IMR-90 (cell line): Measurements from ENCODE around the gene H2BK1. TPM values are rescaled to one million over a fixed set of nuclear protein-coding genes. Genes with fewer than 3 reads are reported as not detected.

ENCODE experiments used
- ATAC-seq: fragments of 200-7000 bp; cut with Tn5 transposase; 2 replicates; pipeline ENCODE4 v1.9.1; 2020; ENCODE audit warnings: low read depth, mild to moderate bottlenecking, moderate library complexity
- BruUV-seq: library from RNA; stranded (reverse); fragments of 400-500 nt; replicated peaks from 2 replicates; lab custom pipeline; 2021; lab: Mats Ljungman, UMichigan
- CTCF ChIA-PET: fragments of 300-600 bp; formaldehyde crosslinking; extraction: SDS; loops from one replicate; lab custom pipeline; 2021; ENCODE audit warnings: antibody characterized with exemption; lab: Yijun Ruan, JAX
- POLR2A ChIA-PET: fragments of 300-600 bp; sonication (Branson Sonifier 250); formaldehyde crosslinking; loops from one replicate; lab custom pipeline; 2022; ENCODE audit warnings: antibody characterized with exemption; ENCODE audit not compliant: unreplicated experiment; lab: Charles Lee
- DNase-seq: peaks from one replicate; pipeline ENCODE4 v3.0.0; 2013
- H2AFZ ChIP-seq: replicated peaks from 2 replicates; pipeline ENCODE3; 2013; ENCODE audit warnings: low read length, mild to moderate bottlenecking; ENCODE audit not compliant: poor library complexity
- H2AK5ac ChIP-seq: 2 replicates; pipeline ENCODE4 v1.6.1; 2013; ENCODE audit warnings: low read depth, low read length, inconsistent platforms
- H2AK9ac ChIP-seq: replicated peaks from 2 replicates; pipeline ENCODE3; 2013; ENCODE audit warnings: mild to moderate bottlenecking, low read depth, low read length, moderate library complexity; ENCODE audit not compliant: poor library complexity
- H2BK120ac ChIP-seq: 2 replicates; pipeline ENCODE4 v1.6.1; 2013; ENCODE audit warnings: low read depth, low read length, inconsistent platforms
- H2BK15ac ChIP-seq: 3 replicates; pipeline ENCODE4 v1.6.1; 2013; ENCODE audit warnings: low read depth, low read length, inconsistent platforms
- H2BK20ac ChIP-seq: 2 replicates; pipeline ENCODE4 v1.6.1; 2013; ENCODE audit warnings: low read depth, mild to moderate bottlenecking, inconsistent platforms, low read length, moderate library complexity
- H2BK5ac ChIP-seq: 2 replicates; pipeline ENCODE4 v1.6.1; 2013; ENCODE audit warnings: mild to moderate bottlenecking, low read depth, low read length, inconsistent platforms; ENCODE audit not compliant: poor library complexity, severe bottlenecking
- H3K14ac ChIP-seq: replicated peaks from 2 replicates; pipeline ENCODE4 v1.6.1; 2013; ENCODE audit warnings: low read depth, low read length, inconsistent platforms
- H3K18ac ChIP-seq: 2 replicates; pipeline ENCODE4 v1.6.1; 2013; ENCODE audit warnings: low read depth, low read length, control low read depth
- H3K23ac ChIP-seq: 2 replicates; pipeline ENCODE4 v1.6.1; 2013; ENCODE audit warnings: low read depth, low read length, inconsistent platforms
- H3K27ac ChIP-seq: 2 replicates; pipeline ENCODE4 v1.5.1; 2013; ENCODE audit warnings: mild to moderate bottlenecking, control low read depth, low read length; ENCODE audit not compliant: insufficient read depth
- H3K27me3 ChIP-seq: 2 replicates; pipeline ENCODE4 v1.6.1; 2013; ENCODE audit warnings: low read length; ENCODE audit not compliant: control insufficient read depth, insufficient read depth
- H3K36me3 ChIP-seq: 2 replicates; pipeline ENCODE4 v1.6.1; 2013; ENCODE audit warnings: low read length, mixed read lengths; ENCODE audit not compliant: control insufficient read depth, insufficient read depth
- H3K4ac ChIP-seq: 2 replicates; pipeline ENCODE4 v1.6.1; 2013; ENCODE audit warnings: low read depth, low read length, inconsistent platforms
- H3K4me1 ChIP-seq: 2 replicates; pipeline ENCODE4 v1.6.1; 2013; ENCODE audit warnings: low read length, mixed read lengths; ENCODE audit not compliant: control insufficient read depth, insufficient read depth
- H3K4me2 ChIP-seq: 2 replicates; pipeline ENCODE4 v1.6.1; 2013; ENCODE audit warnings: low read depth, mild to moderate bottlenecking, control low read depth, low read length, moderate library complexity
- H3K4me3 ChIP-seq: 2 replicates; pipeline ENCODE4 v1.5.1; 2013; ENCODE audit warnings: low read depth, mild to moderate bottlenecking, control low read depth, low read length, moderate library complexity; ENCODE audit not compliant: insufficient read depth
- H3K56ac ChIP-seq: 2 replicates; pipeline ENCODE4 v1.6.1; 2013; ENCODE audit warnings: low read length, inconsistent platforms; ENCODE audit not compliant: insufficient read depth; ENCODE audit errors: extremely low read depth
- H3K79me1 ChIP-seq, 2 experiments: 2 replicates each; pipeline ENCODE4 v1.6.1; 2013; ENCODE audit warnings: low read length in 2 of 2, inconsistent platforms in 1 of 2, low read depth in 1 of 2
- H3K9ac ChIP-seq: 2 replicates; pipeline ENCODE4 v1.6.1; 2013; ENCODE audit warnings: low read depth, low read length, control low read depth
- H3K9me1 ChIP-seq: 2 replicates; pipeline ENCODE4 v1.6.1; 2013; ENCODE audit warnings: low read length, inconsistent platforms; ENCODE audit not compliant: insufficient read depth
- H3K9me3 ChIP-seq: 2 replicates; pipeline ENCODE4 v1.6.1; 2013; ENCODE audit warnings: low read length; ENCODE audit not compliant: control insufficient read depth, insufficient read depth
- H4K20me1 ChIP-seq: 2 replicates; pipeline ENCODE4 v1.6.1; 2013; ENCODE audit warnings: low read length, inconsistent platforms; ENCODE audit not compliant: insufficient read depth
- H4K5ac ChIP-seq: 2 replicates; pipeline ENCODE4 v1.6.1; 2013; ENCODE audit warnings: mild to moderate bottlenecking, low read depth, low read length, control low read depth
- H4K8ac ChIP-seq, 2 experiments: 2 replicates each; pipeline ENCODE4 v1.6.1; 2013; ENCODE audit warnings: low read depth in 2 of 2, low read length in 2 of 2, control low read depth in 1 of 2, inconsistent platforms in 1 of 2
- H4K91ac ChIP-seq: 2 replicates; pipeline ENCODE4 v1.6.1; 2013; ENCODE audit warnings: low read depth, low read length, inconsistent platforms; ENCODE audit not compliant: insufficient read depth
- BHLHE40 ChIP-seq: fragments of 150-350 bp; IDR thresholded peaks from 2 replicates; pipeline ENCODE4 v1.6.1; 2016; ENCODE audit warnings: mild to moderate bottlenecking, low read depth, low read length
- CEBPB ChIP-seq: IDR thresholded peaks from 2 replicates; pipeline ENCODE4 v1.6.1; 2012; ENCODE audit warnings: low read depth, low read length, improper control_type of control experiment
- CHD1 ChIP-seq: IDR thresholded peaks from 2 replicates; pipeline ENCODE4 v1.6.1; 2012; ENCODE audit warnings: low read depth, low read length, improper control_type of control experiment
- CTCF ChIP-seq: conservative IDR thresholded peaks from 2 replicates; pipeline ENCODE4 v1.5.1; 2012; ENCODE audit warnings: mild to moderate bottlenecking, low read depth, low read length, improper control_type of control experiment
- ELK1 ChIP-seq: fragments of 150-350 bp; IDR thresholded peaks from 2 replicates; pipeline ENCODE4 v1.6.1; 2016; ENCODE audit warnings: low read depth, mild to moderate bottlenecking, low read length, moderate library complexity, borderline replicate concordance
- FOS ChIP-seq: fragments of 150-350 bp; IDR thresholded peaks from 2 replicates; pipeline ENCODE4 v1.6.1; 2016; ENCODE audit warnings: low read depth, low read length
- MAFK ChIP-seq: IDR thresholded peaks from 2 replicates; pipeline ENCODE4 v1.6.1; 2012; ENCODE audit warnings: low read depth, low read length, improper control_type of control experiment
- MAZ ChIP-seq: IDR thresholded peaks from 2 replicates; pipeline ENCODE4 v1.6.1; 2012; ENCODE audit warnings: low read depth, mild to moderate bottlenecking, low read length, improper control_type of control experiment, moderate library complexity, borderline replicate concordance
- MXI1 ChIP-seq: IDR thresholded peaks from 2 replicates; pipeline ENCODE4 v1.6.1; 2012; ENCODE audit warnings: low read depth, mild to moderate bottlenecking, low read length, moderate library complexity, borderline replicate concordance
- NFE2L2 ChIP-seq: fragments of 150-350 bp; IDR thresholded peaks from 2 replicates; pipeline ENCODE4 v1.6.1; 2016; ENCODE audit warnings: low read depth, mild to moderate bottlenecking, low read length
- POLR2A ChIP-seq: IDR thresholded peaks from 2 replicates; pipeline ENCODE4 v1.6.1; 2012; ENCODE audit warnings: mild to moderate bottlenecking, low read depth, low read length
- RAD21 ChIP-seq: IDR thresholded peaks from 2 replicates; pipeline ENCODE4 v1.6.1; 2012; ENCODE audit warnings: low read length, improper control_type of control experiment
- RCOR1 ChIP-seq: IDR thresholded peaks from 2 replicates; pipeline ENCODE4 v1.6.1; 2012; ENCODE audit warnings: mild to moderate bottlenecking, low read length, improper control_type of control experiment; ENCODE audit not compliant: insufficient replicate concordance
- RFX5 ChIP-seq: IDR thresholded peaks from 2 replicates; pipeline ENCODE4 v1.8.0; 2012; ENCODE audit warnings: low read depth, mild to moderate bottlenecking, low read length, moderate library complexity
- SMC3 ChIP-seq: fragments of 150-350 bp; IDR thresholded peaks from 2 replicates; pipeline ENCODE4 v1.6.1; 2016; ENCODE audit warnings: low read depth, mild to moderate bottlenecking, antibody characterized with exemption, low read length, moderate library complexity
- WGBS, 2 experiments: methylation state at CpG; one replicate each; pipeline versions ENCODE4 v1.1.5 to v1.1.7; 2013; ENCODE audit warnings: missing lambda C conversion rate in 2 of 2; ENCODE audit not compliant: insufficient read length in 1 of 2; ENCODE audit errors: extremely low coverage in 2 of 2; 5-methylcytosine and 5-hydroxymethylcytosine counted together
- dilution Hi-C: fragments of 300-500 bp; cut with HindIII; formaldehyde crosslinking; loops from one replicate; pipeline ENCODE4 v1.14.3; 2018; ENCODE audit warnings: low sequenced_read_pairs; ENCODE audit not compliant: unreplicated experiment
- in situ Hi-C: fragments of 300-500 bp; cut with MboI; formaldehyde crosslinking; loops from 3 replicates; pipeline ENCODE4 v1.14.3; 2019; ENCODE audit warnings: low sequenced_read_pairs, inconsistent platforms, mixed read lengths
- intact Hi-C: fragments of 100-400 bp; cut with micrococcal nuclease; formaldehyde crosslinking; loops from 2 replicates; pipeline ENCODE4 v1.10.0; 2022
- polyA plus RNA-seq, 3 experiments: library from polyadenylated mRNA; depleted of rRNA; stranded (reverse); fragments of >200 nt; gene quantifications; 2 replicates each; pipeline ENCODE4 v1.2.3, GENCODE V29; 2012; ENCODE audit warnings: low replicate concordance in 1 of 3
- total RNA-seq: library from RNA; depleted of rRNA; stranded (reverse); fragments of >200 nt; gene quantifications from 2 replicates; pipeline ENCODE4 v1.2.3, GENCODE V29; 2012
- TF ChIP-seq, protein P1 (sequence below): fragments of 150-350 bp; IDR thresholded peaks from 2 replicates; pipeline ENCODE4 v1.6.1; 2017; ENCODE audit warnings: mild to moderate bottlenecking, antibody characterized with exemption, low read length, low read depth

Gene H2BK1
- total and polyA plus RNA-seq, 2 of the 4 experiments (the other 2 are of a cell fraction), result not detected

DNA sequence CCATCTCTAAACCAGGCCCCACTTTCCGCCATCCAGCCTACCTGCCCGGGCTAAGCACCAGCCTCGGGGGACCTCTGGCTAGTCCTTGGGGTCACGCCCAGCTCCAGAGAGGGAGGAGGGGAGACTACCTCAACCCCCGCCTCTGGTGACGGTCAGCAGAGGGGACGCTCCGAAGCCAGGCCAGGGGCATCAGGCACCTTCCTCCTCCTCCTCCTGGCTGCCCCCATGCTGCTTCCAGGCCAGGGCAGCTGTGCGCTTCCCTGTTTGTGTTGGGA lies 42.2 kb upstream of the H2BK1 start:
- Histone ChIP-seq H3K27me3 (peaks cover 5% of the 10 kb centered on the region; the same call in 1 of the 2 replicates), H3K18ac (peak overlapping the region; percentile 85), H3K9ac (peak overlapping the region; percentile 81), H3K4me1 (peaks cover 25% of the 10 kb centered on the region), H3K79me1 (peaks cover 5 to 39% of the 10 kb centered on the region in 2 experiments; a peak in 3 of 4 replicates), H4K20me1 (no peaks in the 10 kb centered on the region), H3K9me3 (no peaks in the 10 kb centered on the region), H3K56ac (peak overlapping the region; percentile 89; the same call in 1 of the 2 replicates), H2AK9ac (peak overlapping the region; percentile 98), H3K9me1 (peaks cover 10% of the 10 kb centered on the region), H4K8ac (peak overlapping the region; percentile 95 to 98), H3K14ac (peak overlapping the region; percentile 100), H2BK15ac (peak overlapping the region; percentile 87; the same call in 1 of the 3 replicates), H2BK120ac (peak overlapping the region; percentile 58), H4K91ac (peak overlapping the region; percentile 96), H2AFZ (peak overlapping the region; percentile 95), H3K23ac (peak overlapping the region; percentile 99), H2BK5ac (peak overlapping the region; percentile 85), H3K4me2 (peak overlapping the region; percentile 82), H3K4ac (peak overlapping the region; percentile 98), H4K5ac (peak overlapping the region; percentile 91), H2AK5ac (peak overlapping the region; percentile 91), H3K36me3 (no peaks in the 10 kb centered on the region), H3K4me3 (peak overlapping the region; percentile 74), H2BK20ac (peak overlapping the region; percentile 40; the same call in 1 of the 2 replicates), H3K27ac (peak overlapping the region; percentile 97)
- in situ Hi-C loops (no loop called here), intact Hi-C loops (no loop called here), dilution Hi-C loops (no loop called here)
- WGBS, 2 experiments, result 0% methylated on average over 1 of the region's 9 CpGs; no CpG with 5 or more reads in 1 of the 2 experiments
- TF ChIP-seq MAZ, result no peak
- TF ChIP-seq POLR2A, result no peak
- no peak for TF ChIP-seq ELK1
- no peak for TF ChIP-seq SMC3
- TF ChIP-seq RFX5, result no peak
- TF ChIP-seq, protein P1, sequence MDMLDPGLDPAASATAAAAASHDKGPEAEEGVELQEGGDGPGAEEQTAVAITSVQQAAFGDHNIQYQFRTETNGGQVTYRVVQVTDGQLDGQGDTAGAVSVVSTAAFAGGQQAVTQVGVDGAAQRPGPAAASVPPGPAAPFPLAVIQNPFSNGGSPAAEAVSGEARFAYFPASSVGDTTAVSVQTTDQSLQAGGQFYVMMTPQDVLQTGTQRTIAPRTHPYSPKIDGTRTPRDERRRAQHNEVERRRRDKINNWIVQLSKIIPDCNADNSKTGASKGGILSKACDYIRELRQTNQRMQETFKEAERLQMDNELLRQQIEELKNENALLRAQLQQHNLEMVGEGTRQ, result no peak
- TF ChIP-seq CHD1, result no peak
- TF ChIP-seq MXI1, result no peak
- TF ChIP-seq FOS, result no peak
- TF ChIP-seq RAD21, result no peak
- TF ChIP-seq BHLHE40, result no peak
- TF ChIP-seq NFE2L2, result no peak
- no peak for TF ChIP-seq RCOR1
- TF ChIP-seq CTCF, result no peak
- TF ChIP-seq MAFK, result no peak
- TF ChIP-seq CEBPB, result no peak
- BruUV-seq, result no TSS peak
- ChIA-PET POLR2A (interaction anchor here (1.4 kb wide), 1 partner anchor 20 kb away, joined by 4 read pairs; the partner anchor contains the start of gene CHPF2), CTCF (no interaction called here)
- DNase-seq (no peak), ATAC-seq (no peak)
